ENCODE results near the gene TMEM170A. TPM values are rescaled to one million over a fixed set of nuclear protein-coding genes. Genes with fewer than 3 reads are reported as not detected.
"Not testable (repeated sequence)": the region's sequence is repeated elsewhere in the genome, so short reads cannot be mapped to it uniquely, and the experiment has no call there.

TMEM170A gene
- total RNA-seq, 1 donor from 2014 or later: 38.4 TPM

DNA sequence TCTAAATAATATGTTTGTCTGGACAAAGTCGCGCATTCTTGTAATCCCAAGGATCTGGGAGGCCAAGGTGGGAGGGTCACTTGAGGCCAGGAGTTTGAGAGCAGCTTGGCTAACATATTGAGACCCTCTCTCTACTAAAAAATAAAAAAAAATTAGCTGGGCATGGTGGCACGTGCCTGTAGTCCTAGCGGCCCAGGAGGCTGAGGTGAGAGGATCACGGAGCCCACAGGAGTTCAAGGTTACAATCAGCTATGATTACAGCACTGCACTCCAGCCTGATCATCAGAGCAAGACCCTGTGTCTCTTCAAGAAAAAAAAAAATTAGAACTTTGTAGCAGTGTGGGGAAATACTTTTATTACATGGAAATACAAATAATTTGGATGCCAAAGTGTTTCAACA is 36.9 kb upstream of the TMEM170A start:
- H3K4me3 Mint-ChIP-seq: no peak overlapping the region
- no peaks in the 10 kb centered on the region for H3K9me3 Mint-ChIP-seq
- peaks cover 11% of the 10 kb centered on the region for H3K27me3 Mint-ChIP-seq (ENCODE audit: low read depth)
- H3K27ac Mint-ChIP-seq: no peak overlapping the region
- DNase-seq (ENCODE audit: low spot score in 2 of 2, unreplicated experiment in 2 of 2): no peak
- H3K36me3 Mint-ChIP-seq: no peaks in the 10 kb centered on the region
- TF ChIP-seq, protein P1, sequence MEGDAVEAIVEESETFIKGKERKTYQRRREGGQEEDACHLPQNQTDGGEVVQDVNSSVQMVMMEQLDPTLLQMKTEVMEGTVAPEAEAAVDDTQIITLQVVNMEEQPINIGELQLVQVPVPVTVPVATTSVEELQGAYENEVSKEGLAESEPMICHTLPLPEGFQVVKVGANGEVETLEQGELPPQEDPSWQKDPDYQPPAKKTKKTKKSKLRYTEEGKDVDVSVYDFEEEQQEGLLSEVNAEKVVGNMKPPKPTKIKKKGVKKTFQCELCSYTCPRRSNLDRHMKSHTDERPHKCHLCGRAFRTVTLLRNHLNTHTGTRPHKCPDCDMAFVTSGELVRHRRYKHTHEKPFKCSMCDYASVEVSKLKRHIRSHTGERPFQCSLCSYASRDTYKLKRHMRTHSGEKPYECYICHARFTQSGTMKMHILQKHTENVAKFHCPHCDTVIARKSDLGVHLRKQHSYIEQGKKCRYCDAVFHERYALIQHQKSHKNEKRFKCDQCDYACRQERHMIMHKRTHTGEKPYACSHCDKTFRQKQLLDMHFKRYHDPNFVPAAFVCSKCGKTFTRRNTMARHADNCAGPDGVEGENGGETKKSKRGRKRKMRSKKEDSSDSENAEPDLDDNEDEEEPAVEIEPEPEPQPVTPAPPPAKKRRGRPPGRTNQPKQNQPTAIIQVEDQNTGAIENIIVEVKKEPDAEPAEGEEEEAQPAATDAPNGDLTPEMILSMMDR (IDR thresholded peaks at IDR 0.05; ENCODE audit: unreplicated experiment): no peak
- peaks cover 9% of the 10 kb centered on the region for H3K4me1 Mint-ChIP-seq

DNA sequence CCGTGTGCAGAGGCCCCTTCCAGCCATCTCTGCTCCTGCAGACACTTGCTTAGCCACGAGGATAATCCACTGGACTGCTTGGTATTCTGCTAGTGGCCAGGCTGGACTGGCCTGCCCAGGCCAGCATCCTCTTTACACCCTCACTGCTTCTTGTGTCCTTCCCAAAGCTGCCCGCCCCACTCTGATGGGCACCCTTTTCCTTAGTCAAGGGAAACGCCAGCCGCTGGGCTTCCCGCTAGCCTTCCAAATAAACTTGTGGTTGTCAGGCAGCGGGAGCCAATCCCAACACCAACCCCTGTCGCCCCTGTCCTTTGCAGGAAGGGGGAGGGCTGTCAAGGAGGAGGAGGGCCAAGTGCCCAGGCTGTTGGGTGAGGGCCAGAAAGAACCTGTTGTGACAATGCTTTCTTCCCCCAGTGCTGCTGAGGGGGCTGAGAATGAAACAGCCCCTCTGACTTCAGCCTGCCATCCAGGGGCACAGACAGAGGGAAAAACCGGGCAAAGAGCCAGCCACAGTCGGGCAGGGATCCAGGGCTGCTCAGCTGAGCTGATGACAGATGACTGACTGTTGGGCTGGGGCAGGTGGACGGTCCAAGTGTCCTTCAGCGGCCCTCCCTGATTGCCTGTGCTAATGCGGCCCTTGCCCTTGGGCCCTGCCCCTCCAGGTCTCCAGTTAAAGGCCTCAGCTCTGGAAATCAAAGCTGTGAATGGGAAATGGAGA is 34.3 kb upstream of the TMEM170A start:
- H3K27ac Mint-ChIP-seq, H3K9me3 Mint-ChIP-seq, H3K36me3 Mint-ChIP-seq, H3K4me3 Mint-ChIP-seq: not testable (repeated sequence)
- DNase-seq (ENCODE audit: low spot score in 2 of 2, unreplicated experiment in 2 of 2): peak in 1 of 2 experiments; percentile 53
- Mint-ChIP-seq H3K4me1 (peaks cover 10% of the 10 kb centered on the region), H3K27me3 (ENCODE audit: low read depth) (peaks cover 23% of the 10 kb centered on the region)

DNA sequence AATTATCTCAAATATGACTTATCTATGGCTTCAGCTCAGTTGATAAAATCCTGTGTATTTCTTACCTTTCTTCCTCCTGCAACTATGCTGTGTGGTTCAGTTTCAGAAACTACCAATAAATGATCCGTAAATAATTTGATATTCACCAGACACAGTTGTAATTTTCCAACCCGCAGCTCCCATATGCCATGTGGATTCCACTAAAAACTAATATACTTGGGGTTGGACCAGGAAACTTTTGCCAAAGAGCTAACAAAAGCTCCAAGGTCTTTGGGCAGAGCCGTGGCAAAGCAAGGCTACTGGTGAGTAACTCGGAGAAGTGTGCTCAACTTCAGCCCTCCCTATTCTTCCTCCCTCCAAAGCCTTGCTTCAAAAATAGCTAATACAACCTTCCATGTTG is 33.1 kb upstream of the TMEM170A start:
- TF ChIP-seq, protein P1 (IDR thresholded peaks at IDR 0.05; ENCODE audit: unreplicated experiment): no peak
- Mint-ChIP-seq H3K4me3 (no peak overlapping the region), H3K36me3 (no peaks in the 10 kb centered on the region), H3K27me3 (ENCODE audit: low read depth) (peaks cover 25% of the 10 kb centered on the region), H3K9me3 (no peaks in the 10 kb centered on the region), H3K4me1 (peaks cover 15% of the 10 kb centered on the region), H3K27ac (no peak overlapping the region)
- DNase-seq (ENCODE audit: low spot score in 2 of 2, unreplicated experiment in 2 of 2): no peak

DNA sequence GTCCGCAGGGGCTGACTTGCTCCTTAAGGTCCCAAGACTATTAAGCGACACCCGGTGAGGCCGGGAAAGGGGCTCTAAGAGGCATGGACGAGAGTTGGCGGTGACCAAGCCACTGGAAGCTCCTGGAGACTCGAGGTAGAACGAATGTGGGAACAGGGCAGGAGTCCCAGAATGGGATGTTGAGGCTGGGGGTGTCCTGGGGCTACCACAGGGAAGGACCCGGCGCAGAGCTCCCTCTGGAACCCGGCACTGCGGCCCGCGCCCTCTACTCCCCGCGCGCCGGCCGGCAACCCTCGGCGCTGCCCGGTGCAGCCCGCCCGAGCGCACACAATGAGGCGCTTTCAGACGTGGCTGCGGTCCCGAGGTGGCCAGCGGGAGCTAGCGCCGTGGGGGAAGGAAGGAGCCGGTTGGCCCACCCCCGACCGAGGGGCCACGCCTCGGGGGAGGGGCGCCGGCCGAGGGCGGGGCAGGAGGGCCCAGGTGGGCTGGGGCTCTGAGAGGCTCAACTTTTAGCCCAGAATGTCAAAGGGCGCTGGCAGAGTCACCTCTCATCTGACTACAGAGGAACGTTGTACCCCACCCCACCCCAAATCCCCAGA is 30.7 kb upstream of the TMEM170A start, which contains the start of gene CHST6:
CHST6 (minus strand) TSS at position 366 of the 599 bp plus-strand sequence. CDS start 15,613 bp downstream, outside the sequence.
- peak in 1 of 2 experiments; percentile 47 for DNase-seq (ENCODE audit: low spot score in 2 of 2, unreplicated experiment in 2 of 2)
- H3K4me3 Mint-ChIP-seq: peak within 1 kb of the TSS; percentile 76
- TF ChIP-seq, protein P1 (IDR thresholded peaks at IDR 0.05; ENCODE audit: unreplicated experiment): no peak
- H3K27ac Mint-ChIP-seq: no peak within 1 kb of the TSS
- no peaks in the 10 kb centered on the region for H3K36me3 Mint-ChIP-seq
- H3K27me3 Mint-ChIP-seq (ENCODE audit: low read depth): peaks cover 25% of the 10 kb centered on the region
- H3K9me3 Mint-ChIP-seq: no peaks in the 10 kb centered on the region
- peaks cover 22% of the 10 kb centered on the region for H3K4me1 Mint-ChIP-seq

DNA sequence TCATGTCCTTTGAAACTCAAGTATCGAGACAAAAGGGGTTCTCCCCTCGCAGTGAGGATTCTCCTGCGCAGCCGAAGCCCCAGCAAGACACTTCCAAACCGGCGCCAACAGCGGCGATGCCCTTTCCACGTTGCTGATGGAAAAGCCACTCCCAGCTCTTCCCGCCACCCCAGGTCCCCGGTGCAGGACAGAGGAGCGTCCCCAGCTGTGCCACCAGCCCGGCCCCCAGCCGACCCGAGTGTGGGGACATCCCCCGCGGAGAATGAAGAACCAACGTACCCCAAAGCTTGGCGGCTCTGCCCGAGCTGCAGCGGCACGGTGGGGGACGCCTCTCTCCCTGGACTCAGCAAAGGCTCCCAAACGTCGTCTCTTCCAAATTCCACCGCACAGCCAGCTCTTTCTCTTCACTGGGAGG is 30.2 kb upstream of the TMEM170A start:
- Mint-ChIP-seq H3K4me1 (peaks cover 22% of the 10 kb centered on the region), H3K27ac (no peak overlapping the region), H3K9me3 (no peaks in the 10 kb centered on the region), H3K36me3 (no peaks in the 10 kb centered on the region), H3K27me3 (ENCODE audit: low read depth) (peaks cover 25% of the 10 kb centered on the region), H3K4me3 (peak overlapping the region; percentile 76)
- DNase-seq (ENCODE audit: low spot score in 2 of 2, unreplicated experiment in 2 of 2): no peak
- TF ChIP-seq, protein P1 (IDR thresholded peaks at IDR 0.05; ENCODE audit: unreplicated experiment): no peak

DNA sequence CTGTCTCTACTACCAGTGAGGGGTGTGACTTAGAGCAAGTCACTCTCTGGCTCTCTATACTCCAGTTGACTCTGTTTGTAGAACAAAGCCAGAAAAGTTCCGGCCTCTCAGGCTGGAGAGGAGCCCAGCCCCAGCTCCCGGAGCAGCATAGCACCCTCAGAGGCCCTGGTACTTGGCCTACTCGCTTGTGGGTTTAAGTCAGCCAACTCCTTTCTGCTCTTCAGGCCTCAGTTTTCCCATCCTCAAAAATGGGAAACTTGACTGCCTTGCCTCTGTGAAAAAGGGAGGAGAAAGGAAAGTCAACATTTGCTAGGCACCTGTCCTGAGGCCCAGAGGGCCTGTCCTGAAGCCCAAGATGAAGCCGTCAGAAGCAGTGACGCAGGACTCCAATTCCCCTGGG is 29.7 kb upstream of the TMEM170A start:
- no peak overlapping the region for H3K27ac Mint-ChIP-seq
- no peak for DNase-seq (ENCODE audit: low spot score in 2 of 2, unreplicated experiment in 2 of 2)
- no peaks in the 10 kb centered on the region for H3K36me3 Mint-ChIP-seq
- H3K27me3 Mint-ChIP-seq (ENCODE audit: low read depth): peaks cover 25% of the 10 kb centered on the region
- H3K4me3 Mint-ChIP-seq: peak overlapping the region; percentile 76
- H3K9me3 Mint-ChIP-seq: no peaks in the 10 kb centered on the region
- H3K4me1 Mint-ChIP-seq: peaks cover 21% of the 10 kb centered on the region
- TF ChIP-seq, protein P1 (IDR thresholded peaks at IDR 0.05; ENCODE audit: unreplicated experiment): no peak
